ENCODE results near the gene G0S2.

DNA sequence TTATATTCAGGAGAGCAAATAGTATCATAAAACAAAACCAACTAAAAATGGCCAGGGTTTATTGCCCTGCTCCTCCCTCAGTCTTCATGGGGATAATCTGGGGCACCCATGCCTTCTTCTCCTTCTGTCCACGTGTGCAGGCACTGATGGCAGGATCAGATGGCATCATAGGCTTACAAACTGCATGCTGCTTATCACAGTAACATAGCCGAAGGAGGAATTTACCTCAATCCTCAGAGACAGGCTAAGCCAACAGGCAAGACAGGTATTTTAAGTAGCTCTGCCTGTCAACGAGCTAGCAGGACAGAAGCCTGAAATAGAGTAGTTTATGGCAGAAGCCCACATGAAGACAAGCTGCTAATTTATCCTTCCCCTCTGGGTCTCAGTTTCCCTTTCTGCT is 32.4 kb upstream of the G0S2 start:
- TF ChIP-seq, protein P1, sequence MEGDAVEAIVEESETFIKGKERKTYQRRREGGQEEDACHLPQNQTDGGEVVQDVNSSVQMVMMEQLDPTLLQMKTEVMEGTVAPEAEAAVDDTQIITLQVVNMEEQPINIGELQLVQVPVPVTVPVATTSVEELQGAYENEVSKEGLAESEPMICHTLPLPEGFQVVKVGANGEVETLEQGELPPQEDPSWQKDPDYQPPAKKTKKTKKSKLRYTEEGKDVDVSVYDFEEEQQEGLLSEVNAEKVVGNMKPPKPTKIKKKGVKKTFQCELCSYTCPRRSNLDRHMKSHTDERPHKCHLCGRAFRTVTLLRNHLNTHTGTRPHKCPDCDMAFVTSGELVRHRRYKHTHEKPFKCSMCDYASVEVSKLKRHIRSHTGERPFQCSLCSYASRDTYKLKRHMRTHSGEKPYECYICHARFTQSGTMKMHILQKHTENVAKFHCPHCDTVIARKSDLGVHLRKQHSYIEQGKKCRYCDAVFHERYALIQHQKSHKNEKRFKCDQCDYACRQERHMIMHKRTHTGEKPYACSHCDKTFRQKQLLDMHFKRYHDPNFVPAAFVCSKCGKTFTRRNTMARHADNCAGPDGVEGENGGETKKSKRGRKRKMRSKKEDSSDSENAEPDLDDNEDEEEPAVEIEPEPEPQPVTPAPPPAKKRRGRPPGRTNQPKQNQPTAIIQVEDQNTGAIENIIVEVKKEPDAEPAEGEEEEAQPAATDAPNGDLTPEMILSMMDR (IDR thresholded peaks at IDR 0.05; ENCODE audit: insufficient read depth, low read depth, low read length) = no peak
- no peak for TF ChIP-seq EZH2 (IDR thresholded peaks at IDR 0.05; ENCODE audit: insufficient read depth, low read length)
